GM12873 (cell line): ENCODE results near the gene COA7.

Experiments
- TF ChIP-seq, protein P1 (sequence below): IDR thresholded peaks from 2 replicates; pipeline ENCODE4 v1.5.1; 2012; ENCODE audit warnings: low read depth, mild to moderate bottlenecking, moderate library complexity, low read length, control low read depth; ENCODE audit not compliant: insufficient read depth; ENCODE audit errors: missing control alignments

Gene COA7

GRCh38 chr1:52636721-52637695, 61.1 kb downstream of the COA7 start:
- TF ChIP-seq, protein P1, sequence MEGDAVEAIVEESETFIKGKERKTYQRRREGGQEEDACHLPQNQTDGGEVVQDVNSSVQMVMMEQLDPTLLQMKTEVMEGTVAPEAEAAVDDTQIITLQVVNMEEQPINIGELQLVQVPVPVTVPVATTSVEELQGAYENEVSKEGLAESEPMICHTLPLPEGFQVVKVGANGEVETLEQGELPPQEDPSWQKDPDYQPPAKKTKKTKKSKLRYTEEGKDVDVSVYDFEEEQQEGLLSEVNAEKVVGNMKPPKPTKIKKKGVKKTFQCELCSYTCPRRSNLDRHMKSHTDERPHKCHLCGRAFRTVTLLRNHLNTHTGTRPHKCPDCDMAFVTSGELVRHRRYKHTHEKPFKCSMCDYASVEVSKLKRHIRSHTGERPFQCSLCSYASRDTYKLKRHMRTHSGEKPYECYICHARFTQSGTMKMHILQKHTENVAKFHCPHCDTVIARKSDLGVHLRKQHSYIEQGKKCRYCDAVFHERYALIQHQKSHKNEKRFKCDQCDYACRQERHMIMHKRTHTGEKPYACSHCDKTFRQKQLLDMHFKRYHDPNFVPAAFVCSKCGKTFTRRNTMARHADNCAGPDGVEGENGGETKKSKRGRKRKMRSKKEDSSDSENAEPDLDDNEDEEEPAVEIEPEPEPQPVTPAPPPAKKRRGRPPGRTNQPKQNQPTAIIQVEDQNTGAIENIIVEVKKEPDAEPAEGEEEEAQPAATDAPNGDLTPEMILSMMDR, result no peak

DNA sequence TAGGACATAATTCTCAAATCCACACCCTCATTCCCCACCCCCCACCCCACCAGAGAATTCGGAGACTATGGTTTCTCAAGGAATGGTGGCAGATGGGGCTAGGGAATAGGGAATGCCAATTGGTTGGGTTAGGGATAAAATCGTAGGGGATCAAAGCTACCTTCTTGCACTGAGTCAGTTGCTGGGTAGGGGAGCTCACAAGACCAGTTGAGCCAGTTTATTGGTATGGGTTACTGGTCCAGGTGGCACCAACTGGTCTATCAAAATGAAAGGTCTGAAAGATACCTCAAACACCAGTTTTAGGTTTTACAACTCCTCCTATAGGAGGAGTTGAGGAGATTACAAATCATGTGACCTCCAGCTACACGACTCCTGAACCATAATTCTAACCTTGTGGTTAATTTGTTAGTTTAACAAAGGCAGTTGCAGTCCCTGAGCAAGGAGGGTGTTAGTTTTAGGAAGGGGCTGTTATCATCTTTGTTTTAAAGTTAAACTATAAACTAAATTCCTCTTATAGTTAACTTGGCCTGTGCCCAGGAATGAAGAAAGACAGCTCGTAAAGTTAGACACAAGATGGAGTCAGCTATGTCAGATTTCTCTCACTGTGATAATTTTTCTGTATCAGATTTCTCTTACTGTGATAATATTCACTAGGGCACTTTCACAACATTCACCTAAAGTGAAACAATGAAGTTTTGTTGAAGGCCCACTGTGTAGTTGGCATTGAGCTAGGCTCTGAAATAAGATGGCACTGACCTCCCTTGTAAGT, 62.6 kb downstream of the COA7 start:
- TF ChIP-seq, protein P1, result no peak
